GM19438 (cell line): Measurements from ENCODE around the gene TMEM200B.
"Not testable (repeated sequence)": the region's sequence is repeated elsewhere in the genome, so short reads cannot be mapped to it uniquely, and the experiment has no call there.

Experiments
- ATAC-seq: cut with Tn5 transposase; IDR thresholded peaks from one replicate; pipeline ENCODE4 v1.9.1; 2021; ENCODE audit warnings: low read depth; ENCODE audit not compliant: unreplicated experiment

The TMEM200B gene

DNA sequence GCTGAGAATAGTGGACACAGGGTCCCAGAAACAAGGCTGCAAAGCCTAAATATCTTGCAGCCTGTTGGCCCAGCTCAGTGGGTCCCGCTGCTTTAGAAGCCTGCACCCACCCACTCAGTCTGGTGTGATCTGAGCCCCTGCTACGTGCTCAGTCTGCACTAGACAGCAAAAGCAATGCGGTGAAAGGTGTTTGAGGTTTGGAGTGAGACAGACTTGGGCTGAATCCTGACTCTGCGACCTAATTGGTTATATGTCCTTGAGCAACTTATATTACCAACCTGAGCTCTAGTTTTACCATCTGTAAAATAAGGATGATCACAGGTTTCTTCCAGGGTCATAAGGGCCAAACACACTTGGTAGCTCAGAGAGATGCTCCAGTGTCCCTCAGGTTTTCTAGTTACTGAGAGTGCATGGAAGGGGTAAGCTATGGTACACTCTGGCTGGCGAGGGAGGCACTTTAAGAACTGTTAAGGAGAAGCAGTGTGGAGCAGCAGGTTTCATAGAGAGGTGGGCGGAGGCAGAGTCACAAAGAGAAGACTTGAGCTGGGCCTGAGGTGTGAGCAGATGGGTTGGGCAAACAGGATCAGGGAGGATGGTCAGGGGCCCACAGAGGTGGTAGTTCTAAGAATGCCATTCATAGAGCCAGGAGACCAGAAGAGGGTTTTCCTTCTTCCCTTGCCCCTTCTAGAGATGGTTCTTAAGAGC lies 10.1 kb downstream of the TMEM200B start:
- no peak for ATAC-seq

DNA sequence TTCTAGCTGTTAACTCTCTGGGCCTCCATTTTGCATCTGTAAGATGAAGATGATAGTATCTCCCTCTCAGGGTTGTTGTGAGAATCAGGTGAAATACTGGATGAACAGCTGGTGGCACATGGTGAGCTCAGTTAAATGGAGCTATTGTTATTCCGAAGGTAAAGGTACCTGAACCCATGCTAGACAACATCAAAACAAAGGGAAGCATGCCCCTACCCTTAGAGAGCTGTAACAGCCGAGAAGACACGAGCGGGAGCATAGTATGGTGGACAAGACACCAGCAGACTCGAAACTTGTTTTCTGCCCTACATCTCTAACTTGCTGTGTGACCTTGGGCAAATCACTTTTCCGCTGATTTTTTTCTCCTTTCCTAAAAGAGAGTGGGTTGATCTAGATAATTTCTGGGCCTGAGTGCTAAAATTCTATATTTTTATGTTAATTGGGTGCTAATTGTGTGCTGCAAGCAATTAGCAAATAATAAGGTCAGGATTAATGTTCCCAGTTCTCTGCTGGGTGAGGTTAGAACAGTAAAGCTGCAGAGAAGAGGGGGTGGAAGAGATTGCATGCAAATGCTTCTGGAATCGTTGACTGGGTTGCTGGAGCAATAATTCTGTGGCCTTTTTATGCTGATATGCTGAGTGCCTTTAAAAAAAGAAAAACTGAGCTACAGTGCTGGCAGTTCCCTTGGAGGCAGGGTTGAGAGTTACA lies 10.8 kb downstream of the TMEM200B start:
- ATAC-seq = no peak

DNA sequence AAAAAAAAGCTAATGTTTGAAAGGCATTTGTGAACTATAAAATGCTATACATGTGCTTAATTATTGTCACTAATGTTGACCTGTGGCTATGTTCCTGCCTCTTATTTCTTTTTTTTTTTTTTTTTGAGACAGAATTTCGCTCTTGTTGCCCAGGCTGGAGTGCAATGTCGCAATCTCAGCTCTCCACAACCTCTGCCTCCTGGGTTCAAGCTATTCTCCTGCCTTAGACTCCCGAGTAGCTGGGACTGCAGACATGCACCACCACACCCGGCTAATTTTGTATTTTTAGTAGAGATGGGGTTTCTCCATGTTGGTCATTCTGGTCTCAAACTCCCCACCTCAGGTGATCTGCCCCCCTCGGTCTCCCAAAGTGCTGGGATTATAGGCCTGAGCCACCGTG lies 15.7 kb downstream of the TMEM200B start:
- not testable (repeated sequence) for ATAC-seq

DNA sequence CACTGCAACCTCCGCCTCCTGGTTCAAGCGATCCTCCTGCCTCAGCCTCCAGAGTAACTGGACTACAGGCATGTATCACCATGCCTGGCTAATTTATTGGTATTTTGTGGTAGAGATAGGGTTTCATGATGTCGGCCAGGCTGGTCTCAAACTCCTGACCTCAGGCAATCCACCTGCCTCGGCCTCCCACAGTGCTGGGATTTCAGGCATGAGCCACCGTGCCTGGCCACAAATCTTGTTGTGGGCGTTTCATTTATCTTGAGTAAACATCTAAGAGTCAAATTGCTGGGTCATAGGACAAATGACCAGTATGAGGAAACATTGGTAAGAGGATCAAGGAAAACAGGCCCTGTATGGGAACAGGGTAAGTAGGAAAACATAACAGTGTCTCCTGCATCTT lies 17.9 kb downstream of the TMEM200B start:
- ATAC-seq = no peak

DNA sequence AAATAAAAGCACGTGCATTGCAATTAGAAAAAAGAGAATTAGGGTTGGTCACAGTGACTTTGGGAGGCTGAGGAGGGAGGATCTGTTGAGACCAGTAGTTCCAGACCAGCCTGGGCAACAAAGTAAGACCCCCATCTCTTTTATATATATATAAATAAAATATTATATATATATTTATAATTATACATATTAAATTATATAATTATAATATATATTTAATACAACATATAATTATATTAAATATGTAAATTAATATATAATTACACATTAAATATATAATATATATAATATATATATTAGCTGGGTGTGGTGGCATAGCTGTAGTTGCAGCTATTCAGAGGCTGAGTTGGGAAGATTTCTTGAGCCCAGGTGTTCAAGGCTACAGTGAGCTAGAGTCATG lies 23.2 kb downstream of the TMEM200B start:
- no peak for ATAC-seq

DNA sequence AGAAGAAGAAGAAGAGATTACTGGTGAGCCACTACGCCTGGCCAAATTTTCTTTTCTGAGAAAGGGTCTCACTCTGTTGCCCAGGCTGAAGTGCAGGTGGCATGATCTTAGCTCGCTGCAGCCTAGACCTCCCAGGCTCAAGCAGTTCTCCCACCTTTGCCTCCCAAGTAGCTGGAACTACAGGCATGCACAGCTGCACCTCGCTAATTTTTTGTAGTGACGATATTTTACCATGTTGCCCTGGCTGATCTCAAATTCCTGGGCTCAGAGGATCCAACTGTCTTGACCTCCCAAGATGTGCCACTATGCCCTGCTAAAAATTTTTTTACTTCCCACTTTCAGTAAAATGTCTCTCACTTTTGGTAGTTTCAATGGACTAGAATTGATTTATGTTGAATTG lies 24.4 kb downstream of the TMEM200B start:
- ATAC-seq = no peak

DNA sequence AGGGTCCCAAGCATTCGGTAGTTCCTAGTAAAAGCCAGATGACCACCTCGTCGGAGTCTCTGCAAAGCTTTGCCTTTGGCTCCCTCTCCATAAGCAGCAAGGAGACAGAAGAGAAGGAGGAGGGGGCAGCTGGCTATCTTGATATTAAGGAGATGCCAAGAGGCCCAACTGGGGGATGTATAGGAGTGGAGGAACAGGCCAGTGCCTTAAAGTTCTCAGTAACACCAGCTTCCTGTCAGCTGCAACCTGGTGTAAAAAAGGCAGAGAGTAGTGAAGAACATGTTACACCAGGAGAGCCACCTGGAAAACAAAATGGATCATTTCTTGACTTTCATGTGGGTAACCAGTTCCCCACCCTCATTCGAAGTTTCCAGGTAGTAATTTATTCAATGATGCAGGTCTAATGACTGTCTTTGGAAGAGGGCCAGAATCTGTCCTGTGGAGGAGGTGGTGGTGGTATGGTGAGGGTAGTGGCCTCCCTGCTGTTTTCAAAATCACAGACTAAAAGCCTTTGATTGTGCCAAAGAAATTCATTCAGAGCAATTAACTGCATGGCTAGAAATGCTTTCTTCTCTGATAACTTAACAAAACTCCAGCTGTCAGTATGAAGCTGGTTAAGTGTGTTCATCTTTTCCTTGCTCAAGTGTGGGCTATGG lies 27.3 kb downstream of the TMEM200B start:
- ATAC-seq = no peak

DNA sequence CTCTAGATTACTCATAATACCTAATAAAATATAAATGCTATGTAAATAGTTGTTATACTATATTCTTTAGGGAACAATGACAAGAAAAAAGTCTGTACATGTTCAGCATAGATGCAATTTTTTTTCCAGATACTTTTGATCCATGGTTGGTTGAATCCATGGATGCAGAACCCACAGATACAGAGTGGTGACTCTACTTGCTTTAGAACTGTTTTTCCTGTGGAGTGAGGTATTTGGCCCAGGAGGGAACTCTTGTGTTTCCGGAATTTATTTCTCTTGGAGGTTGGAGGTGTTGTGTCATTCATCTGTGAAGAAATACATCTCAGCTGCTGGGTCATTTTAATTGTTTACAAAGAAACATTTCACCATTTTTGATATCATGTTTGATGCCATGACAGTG lies 28.7 kb downstream of the TMEM200B start:
- no peak for ATAC-seq

DNA sequence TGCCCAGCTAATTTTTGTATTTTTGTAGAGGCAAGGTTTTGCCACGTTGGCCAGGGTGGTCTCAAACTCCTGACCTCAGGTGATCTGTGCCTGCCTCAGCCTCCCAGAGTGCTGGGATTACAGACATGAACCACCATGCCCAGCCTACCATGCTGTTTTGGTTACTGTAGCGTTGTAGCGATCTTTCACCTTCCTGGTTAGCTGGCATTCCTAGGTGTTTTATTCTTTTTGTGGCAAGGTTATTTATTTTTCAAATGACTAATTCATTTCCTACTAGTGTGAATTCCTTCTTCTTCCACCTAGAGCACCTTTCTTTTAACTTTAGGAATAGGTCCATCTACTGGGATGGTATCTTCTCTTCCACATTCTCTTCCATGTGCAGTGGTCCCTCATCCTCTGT lies 29.3 kb downstream of the TMEM200B start:
- no peak for ATAC-seq

DNA sequence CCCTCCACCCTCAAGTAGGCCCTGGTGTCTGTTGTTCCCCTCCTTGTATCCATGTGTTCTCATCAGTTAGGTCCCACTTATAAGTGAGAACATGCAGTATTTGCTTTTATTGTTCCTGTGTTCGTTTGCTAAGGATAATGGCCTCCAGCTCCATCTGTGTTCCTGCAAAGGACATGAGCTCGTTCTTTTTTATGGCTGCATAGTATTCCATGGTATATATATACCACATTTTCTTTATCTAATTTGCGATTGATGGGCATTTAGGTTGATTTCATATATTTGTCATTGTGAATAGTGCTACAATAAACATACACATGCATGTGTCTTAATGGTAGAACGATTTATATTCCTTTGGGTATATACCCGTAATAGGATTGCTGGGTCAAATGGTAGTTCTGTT lies 31.0 kb downstream of the TMEM200B start:
- not testable (repeated sequence) for ATAC-seq

DNA sequence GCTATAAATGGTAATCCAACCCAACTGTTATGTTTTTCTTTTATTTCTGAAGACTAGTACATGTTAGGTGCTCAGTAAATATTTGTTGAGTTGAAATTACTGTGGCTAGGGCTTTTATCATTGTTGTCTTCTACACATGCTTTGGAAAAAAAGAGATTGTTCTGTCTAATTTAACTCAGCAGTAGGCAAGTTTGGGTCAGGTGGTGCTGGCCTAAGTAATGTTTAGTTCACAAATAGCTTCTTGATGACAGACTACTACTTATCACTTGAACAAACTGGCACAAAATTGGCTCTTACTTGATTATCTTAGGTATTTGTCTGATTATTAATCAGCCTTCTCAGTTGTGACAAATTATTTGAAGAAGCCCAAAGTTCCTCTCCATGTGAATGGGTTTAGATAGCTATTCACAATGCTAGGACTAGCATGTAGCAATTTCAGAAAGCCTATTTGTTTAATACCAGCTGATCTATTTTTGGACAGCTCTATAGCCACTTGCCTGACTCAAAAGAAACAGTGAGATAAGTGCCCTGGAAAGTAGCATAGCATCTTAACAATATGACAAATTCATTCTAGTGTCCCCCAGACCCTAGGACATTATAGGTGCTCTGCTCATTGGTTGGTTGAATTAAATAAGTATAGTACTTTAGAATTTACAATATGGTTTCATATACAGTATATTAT lies 32.6 kb downstream of the TMEM200B start:
- ATAC-seq = no peak

DNA sequence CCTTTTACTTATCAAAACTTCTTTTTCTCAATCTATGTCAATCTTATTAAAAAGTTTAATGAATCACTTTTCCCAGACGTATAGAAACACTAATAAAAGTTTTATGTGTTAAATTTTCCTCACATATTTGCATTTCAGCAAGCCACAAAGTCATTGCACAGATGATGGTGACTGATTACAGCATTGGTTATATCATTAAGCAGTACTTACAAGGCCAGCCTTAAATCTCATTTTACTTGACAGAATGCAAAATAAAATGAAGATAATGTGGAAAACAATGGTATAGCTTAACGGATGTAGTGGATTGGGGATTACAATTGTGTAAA lies 39.5 kb downstream of the TMEM200B start:
- no peak for ATAC-seq

DNA sequence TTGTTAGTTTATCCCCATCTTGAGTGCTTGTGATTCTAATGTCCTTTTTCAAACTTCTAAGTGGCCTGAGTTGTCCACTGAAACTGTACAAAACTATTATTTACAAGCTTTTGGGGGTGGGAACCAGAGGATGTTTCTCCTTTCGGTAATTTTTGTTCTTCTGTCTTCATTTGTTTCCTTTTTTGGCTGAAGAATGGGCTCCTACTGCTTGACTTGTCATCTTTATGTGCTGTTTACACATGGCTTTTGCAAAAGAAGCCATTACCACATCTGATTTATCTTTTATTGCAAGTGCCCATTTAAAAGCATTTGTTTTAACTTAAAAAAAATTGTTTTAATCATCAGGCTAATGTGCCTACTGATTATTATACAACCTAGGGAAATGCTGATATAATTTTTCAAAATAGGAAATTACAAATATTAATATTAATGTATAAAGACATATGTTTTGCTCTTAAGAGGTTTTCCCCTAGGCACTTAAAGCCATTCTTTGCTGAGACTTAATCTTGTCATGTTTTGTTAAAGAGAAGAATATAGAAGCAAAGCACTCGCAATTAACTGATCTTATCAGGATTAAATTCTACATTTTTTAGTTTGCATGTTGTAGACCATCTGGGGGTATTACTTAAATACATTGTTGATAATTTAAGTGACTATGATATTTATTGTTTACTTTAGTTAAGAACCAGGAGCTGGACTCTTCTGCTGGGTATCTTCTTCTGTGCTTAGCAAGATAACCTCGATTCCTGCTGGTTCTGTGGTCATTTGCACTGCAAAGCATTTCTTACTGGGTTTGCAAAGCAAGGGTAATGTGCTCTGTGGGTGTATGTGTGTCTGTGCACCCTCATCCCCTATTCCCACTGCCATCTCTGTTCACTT lies 40.1 kb downstream of the TMEM200B start:
- ATAC-seq = no peak

DNA sequence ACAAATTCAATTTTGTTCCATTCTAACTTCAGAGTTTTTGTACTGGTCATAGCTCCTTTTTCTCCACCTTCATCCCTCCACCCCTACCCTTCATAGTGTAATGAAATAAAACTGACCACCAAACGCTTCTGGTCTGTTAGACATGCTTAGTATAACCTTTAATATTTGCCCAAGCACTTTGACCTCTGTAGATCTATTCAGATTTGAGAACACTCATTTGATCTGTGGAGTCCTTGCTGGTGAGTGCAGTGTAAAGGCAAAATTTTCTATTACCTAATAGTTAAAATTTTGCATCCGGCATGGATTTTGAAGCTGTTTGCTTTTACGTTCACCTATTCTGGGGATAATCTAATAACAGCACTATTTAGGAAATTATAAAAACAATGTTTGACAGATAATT lies 41.2 kb downstream of the TMEM200B start:
- ATAC-seq = no peak

DNA sequence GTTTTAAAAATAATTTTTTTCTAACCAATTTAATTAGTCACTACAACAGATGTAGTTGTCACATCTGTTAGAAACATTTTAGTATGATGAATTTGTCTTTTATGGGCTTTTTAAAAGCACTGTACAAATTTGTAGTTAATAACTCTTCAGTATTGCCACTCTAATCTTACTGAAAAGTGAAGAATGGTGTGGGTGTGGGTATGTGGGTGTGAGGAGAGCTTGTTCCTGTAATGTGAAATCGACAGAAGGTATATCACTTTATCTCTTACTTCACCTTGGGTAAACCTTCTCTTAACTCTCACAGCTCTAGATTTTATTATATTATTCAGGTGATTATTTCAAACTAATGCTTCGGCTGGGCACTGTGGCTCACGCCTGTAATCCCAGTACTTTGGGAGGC lies 42.5 kb downstream of the TMEM200B start:
- no peak for ATAC-seq

DNA sequence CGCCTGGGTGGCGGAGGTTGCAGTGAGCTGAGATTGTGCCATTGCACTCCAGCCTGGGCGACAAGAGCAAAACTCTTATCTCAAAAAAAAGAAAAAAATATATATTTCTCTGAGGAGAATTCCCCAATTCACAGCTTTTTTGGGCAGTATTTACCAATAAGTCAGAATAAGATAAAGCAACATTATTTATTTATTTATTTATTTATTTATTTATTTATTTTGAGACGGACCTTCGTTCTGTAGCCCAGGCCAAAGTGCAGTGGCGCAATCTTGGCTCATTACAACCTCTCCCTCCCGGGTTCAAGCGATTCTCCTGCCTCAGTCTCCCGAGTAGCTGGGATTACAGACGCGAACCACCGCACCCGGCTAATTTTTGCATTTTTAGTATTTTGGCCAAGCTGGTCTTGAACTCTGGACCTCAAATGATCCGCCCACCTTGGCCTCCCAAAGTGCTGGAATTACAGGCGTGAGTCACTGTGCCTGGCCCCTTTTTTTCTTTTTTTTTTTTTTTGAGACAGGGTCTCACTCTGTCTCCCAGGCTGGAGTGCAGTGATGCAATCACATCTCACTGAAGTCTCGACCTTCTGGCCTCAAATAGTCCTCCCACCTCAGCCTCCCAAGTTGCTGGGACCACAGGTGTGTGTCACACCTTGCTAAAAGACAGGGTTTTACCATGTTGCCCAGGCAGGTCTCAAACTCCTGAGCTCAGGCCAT lies 43.6 kb downstream of the TMEM200B start:
- not testable (repeated sequence) for ATAC-seq

DNA sequence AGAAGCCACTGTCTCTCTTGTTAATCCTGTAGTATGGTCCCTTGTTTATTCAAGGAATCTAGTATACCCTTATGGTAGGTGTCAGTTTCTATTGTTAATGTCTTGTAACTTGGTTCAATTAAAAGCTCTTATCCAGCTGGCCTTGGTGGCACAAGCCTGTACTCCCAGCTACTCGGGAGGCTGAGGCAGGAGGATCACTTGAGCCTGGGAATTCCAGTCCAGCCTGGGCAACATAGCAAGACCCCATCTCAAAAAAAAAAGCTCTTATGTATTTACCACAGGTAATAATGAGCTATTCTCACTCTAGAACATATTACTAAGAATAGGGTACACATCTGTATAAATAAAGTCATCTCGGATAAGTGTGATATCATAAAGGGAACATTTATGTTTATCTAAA lies 46.5 kb downstream of the TMEM200B start:
- no peak for ATAC-seq
